Activated naive CD8-positive, alpha-beta T cell (primary cell): Measurements from ENCODE around the gene PIGU.

ENCODE experiments used
- H3K27ac Mint-ChIP-seq: one replicate; pipeline ENCODE4 v1.8.0; 2021; ENCODE audit warnings: mixed read lengths
- H3K27me3 Mint-ChIP-seq: one replicate; pipeline ENCODE4 v1.8.0; 2021; ENCODE audit warnings: mixed read lengths
- H3K36me3 Mint-ChIP-seq: one replicate; pipeline ENCODE4 v1.8.0; 2021; ENCODE audit warnings: mixed read lengths
- H3K4me1 Mint-ChIP-seq: one replicate; pipeline ENCODE4 v1.8.0; 2021; ENCODE audit warnings: low read depth, mixed read lengths
- H3K4me3 Mint-ChIP-seq: one replicate; pipeline ENCODE4 v1.8.0; 2021; ENCODE audit warnings: mild to moderate bottlenecking, mixed read lengths
- H3K9me3 Mint-ChIP-seq: one replicate; pipeline ENCODE4 v1.8.0; 2021; ENCODE audit warnings: low read depth, mixed read lengths

Gene PIGU

DNA sequence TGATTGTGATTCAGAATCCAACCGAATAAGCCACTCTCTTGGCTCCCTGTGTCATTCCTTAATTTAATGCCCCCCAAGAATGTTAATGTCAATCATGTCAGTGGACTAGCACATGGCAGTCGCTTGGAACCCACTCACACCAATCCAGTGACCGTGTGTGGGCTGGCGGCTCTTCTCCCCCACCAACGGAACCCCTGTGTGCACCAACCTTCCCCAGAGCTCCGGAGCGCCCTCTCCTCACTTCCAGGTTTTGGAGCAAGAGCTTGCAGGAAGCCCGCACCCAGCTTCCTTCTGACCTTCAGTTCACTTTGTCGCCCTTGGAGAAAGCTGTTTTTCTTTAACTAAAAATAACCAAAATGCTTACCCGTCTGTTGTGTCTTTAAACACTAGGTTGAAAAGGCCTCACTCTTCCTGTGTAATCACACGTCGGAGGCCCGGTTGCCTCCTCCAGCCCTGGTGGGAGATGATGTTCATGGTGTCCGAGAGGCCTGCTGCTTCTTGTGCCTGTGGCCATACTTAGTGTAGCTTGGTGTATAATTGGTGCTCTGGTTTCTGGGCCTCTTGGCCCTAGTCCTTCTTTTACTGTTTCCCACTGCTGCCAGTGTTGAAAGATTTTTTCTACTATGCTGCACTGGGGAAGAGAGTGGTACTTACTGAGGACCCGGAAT is 136.2 kb downstream of the PIGU start:
- no peaks in the 10 kb centered on the region for H3K9me3 Mint-ChIP-seq
- peak overlapping the region; percentile 73 for H3K27ac Mint-ChIP-seq
- H3K36me3 Mint-ChIP-seq, result peaks cover 3% of the 10 kb centered on the region
- no peak overlapping the region for H3K4me3 Mint-ChIP-seq
- H3K27me3 Mint-ChIP-seq, result no peaks in the 10 kb centered on the region
- H3K4me1 Mint-ChIP-seq, result peaks cover 9% of the 10 kb centered on the region

GRCh38 chr20:34539756-34540155 is 137.1 kb downstream of the PIGU start:
- Mint-ChIP-seq H3K36me3 (peaks cover 3% of the 10 kb centered on the region), H3K27ac (no peak overlapping the region)

DNA sequence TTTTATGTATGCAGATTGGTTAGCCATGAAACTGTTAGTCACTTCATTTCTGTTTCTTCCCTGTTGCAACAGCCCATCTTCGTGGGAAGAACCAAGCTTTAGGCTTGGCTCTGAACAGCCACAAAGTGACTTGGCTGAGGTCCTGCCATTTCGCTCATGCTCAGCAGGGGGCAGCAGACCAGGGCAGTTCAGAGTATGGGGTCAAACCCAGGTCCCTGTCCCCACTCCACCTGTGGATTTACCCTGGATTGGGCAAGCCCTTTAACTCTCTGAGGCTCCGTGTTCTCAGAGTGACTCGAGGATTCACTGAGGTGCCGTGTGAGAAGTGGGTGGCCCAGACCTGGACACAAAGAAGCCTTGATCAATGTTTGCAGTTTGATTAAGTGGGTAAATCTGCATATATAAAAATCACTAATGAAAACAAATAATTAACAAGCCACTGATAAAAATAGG is 138.2 kb downstream of the PIGU start:
- Mint-ChIP-seq H3K27me3 (no peaks in the 10 kb centered on the region), H3K9me3 (no peaks in the 10 kb centered on the region), H3K36me3 (peaks cover 3% of the 10 kb centered on the region), H3K27ac (no peak overlapping the region), H3K4me1 (peaks cover 2% of the 10 kb centered on the region), H3K4me3 (no peak overlapping the region)

More at GRCh38 chr20:34539756-34540155, 137.1 kb downstream of the PIGU start:
- H3K4me3 Mint-ChIP-seq, result no peak overlapping the region
- no peaks in the 10 kb centered on the region for H3K9me3 Mint-ChIP-seq
- H3K27me3 Mint-ChIP-seq, result no peaks in the 10 kb centered on the region
- H3K4me1 Mint-ChIP-seq, result peaks cover 9% of the 10 kb centered on the region

DNA sequence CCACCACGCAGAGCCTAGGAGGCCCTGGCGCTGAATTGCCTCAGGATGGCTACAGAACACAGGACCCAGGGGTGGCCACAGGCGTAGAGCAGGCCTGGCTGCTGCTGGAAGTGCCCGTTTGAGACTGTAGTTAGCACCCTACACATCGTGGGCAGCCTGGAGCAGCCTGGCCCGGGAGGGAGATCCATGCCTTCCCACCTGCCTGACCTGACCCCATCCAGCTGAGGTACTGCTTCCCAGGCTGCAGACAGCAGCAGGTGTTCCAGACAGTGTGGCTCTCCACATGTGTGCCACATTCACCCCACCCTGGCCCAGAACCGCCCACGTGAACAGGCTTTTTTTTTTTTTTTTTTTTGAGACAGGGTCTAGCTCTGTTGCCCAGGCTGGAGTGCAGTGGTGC is 139.2 kb downstream of the PIGU start:
- Mint-ChIP-seq H3K27me3 (no peaks in the 10 kb centered on the region), H3K36me3 (peaks cover 3% of the 10 kb centered on the region), H3K4me3 (no peak overlapping the region), H3K27ac (no peak overlapping the region), H3K9me3 (no peaks in the 10 kb centered on the region), H3K4me1 (peaks cover 2% of the 10 kb centered on the region)

DNA sequence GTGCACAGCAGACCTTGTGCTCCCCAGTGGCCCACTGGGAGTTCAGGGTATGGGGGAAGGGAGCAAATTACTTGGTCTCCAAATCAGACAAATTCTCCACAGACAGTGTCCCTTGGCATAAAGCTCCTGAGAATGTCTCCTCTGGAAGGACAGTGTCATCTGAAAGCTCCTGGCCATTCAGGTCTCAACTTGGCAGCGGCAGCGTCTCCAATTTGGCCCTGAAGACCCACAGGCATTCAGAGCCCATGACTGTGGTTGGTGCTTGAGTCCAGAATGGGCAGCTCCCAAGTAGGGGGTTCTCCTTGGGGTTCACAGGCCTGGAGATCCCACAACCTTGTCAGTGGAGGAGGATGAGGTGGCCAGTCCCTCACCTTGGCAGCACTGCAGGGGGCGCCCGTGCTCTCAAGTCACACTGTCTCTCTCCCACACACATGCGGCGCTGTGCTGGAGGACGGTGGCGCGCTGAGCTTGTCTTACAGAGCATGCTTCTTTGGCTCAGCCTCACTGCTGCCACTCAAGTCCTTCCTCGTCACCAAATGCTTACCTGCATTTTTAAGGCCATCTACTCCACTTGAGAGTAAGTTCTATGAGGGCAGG is 140.0 kb downstream of the PIGU start:
- Mint-ChIP-seq H3K27me3 (no peaks in the 10 kb centered on the region), H3K9me3 (no peaks in the 10 kb centered on the region), H3K4me1 (peaks cover 2% of the 10 kb centered on the region), H3K4me3 (no peak overlapping the region), H3K36me3 (peaks cover 3% of the 10 kb centered on the region), H3K27ac (no peak overlapping the region)

DNA sequence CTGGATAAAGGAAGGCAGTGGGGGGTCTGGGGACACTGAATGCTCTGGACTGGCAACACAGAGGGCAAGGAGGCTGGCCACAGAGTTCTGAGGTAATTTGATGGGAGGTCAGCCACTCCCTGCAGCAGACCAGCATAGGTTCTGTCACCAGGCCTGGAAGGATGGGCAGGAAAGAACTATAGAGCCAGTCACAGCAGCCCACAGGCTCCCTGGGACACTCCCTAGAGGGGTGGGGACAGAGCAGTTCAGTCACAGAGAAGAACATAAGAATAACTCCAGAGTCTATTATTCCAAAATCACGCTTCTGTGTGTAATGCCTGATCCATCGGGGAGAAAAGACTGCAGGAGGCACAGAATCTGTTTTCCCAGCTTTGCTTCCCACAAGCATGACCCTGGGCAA is 141.0 kb downstream of the PIGU start:
- no peak overlapping the region for H3K4me3 Mint-ChIP-seq
- H3K36me3 Mint-ChIP-seq, result peaks cover 3% of the 10 kb centered on the region
- H3K9me3 Mint-ChIP-seq, result no peaks in the 10 kb centered on the region
- H3K4me1 Mint-ChIP-seq, result peaks cover 6% of the 10 kb centered on the region
- H3K27me3 Mint-ChIP-seq, result no peaks in the 10 kb centered on the region
- H3K27ac Mint-ChIP-seq, result no peak overlapping the region

- no peaks in the 10 kb centered on the region for H3K27me3 Mint-ChIP-seq
- peaks cover 8% of the 10 kb centered on the region for H3K4me1 Mint-ChIP-seq
- H3K27ac Mint-ChIP-seq, result no peak overlapping the region
- no peaks in the 10 kb centered on the region for H3K9me3 Mint-ChIP-seq
- peaks cover 3% of the 10 kb centered on the region for H3K36me3 Mint-ChIP-seq
- H3K4me3 Mint-ChIP-seq, result no peak overlapping the region
These were observed 141.5 kb downstream of the PIGU start for GRCh38 chr20:34535301-34535840.

- Mint-ChIP-seq H3K4me3 (no peak overlapping the region), H3K36me3 (peaks cover 3% of the 10 kb centered on the region), H3K9me3 (no peaks in the 10 kb centered on the region), H3K4me1 (peaks cover 10% of the 10 kb centered on the region), H3K27me3 (no peaks in the 10 kb centered on the region), H3K27ac (no peak overlapping the region)
These were observed 142.3 kb downstream of the PIGU start for GRCh38 chr20:34534391-34535165.

DNA sequence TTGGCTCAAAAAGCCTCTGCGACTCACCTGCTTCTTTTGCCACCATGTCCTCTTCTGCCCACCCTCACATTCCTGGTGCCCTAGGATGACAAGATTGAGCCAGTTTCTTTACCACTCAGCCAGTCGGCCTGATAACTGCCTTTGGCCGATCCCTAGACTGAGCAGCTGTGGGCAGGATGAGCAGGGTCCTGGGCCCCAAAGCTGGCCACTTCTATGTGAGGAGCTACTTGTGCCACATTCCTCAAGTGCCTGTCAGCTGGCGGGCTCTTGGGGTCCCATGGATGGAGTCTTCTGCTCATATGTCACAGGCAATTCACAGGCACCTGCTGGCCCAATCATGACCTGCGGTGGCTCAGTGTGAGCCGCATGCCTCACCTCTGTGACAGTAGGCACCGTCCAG is 144.1 kb downstream of the PIGU start:
- Mint-ChIP-seq H3K27ac (no peak overlapping the region), H3K27me3 (no peaks in the 10 kb centered on the region), H3K4me3 (no peak overlapping the region), H3K36me3 (peaks cover 3% of the 10 kb centered on the region), H3K4me1 (peaks cover 10% of the 10 kb centered on the region), H3K9me3 (no peaks in the 10 kb centered on the region)

GRCh38 chr20:34532320-34532719 is 144.6 kb downstream of the PIGU start:
- no peak overlapping the region for H3K4me3 Mint-ChIP-seq
- H3K36me3 Mint-ChIP-seq, result peaks cover 3% of the 10 kb centered on the region
- no peaks in the 10 kb centered on the region for H3K27me3 Mint-ChIP-seq
- H3K4me1 Mint-ChIP-seq, result peaks cover 10% of the 10 kb centered on the region
- no peaks in the 10 kb centered on the region for H3K9me3 Mint-ChIP-seq
- no peak overlapping the region for H3K27ac Mint-ChIP-seq

- Mint-ChIP-seq H3K4me3 (no peak overlapping the region), H3K9me3 (no peaks in the 10 kb centered on the region), H3K27me3 (no peaks in the 10 kb centered on the region), H3K27ac (peak overlapping the region; percentile 52), H3K4me1 (peaks cover 10% of the 10 kb centered on the region), H3K36me3 (no peaks in the 10 kb centered on the region)
These were observed 145.2 kb downstream of the PIGU start for GRCh38 chr20:34531608-34532265.

- H3K9me3 Mint-ChIP-seq, result no peaks in the 10 kb centered on the region
- H3K36me3 Mint-ChIP-seq, result no peaks in the 10 kb centered on the region
- H3K4me3 Mint-ChIP-seq, result no peak overlapping the region
- no peak overlapping the region for H3K27ac Mint-ChIP-seq
- no peaks in the 10 kb centered on the region for H3K27me3 Mint-ChIP-seq
- peaks cover 11% of the 10 kb centered on the region for H3K4me1 Mint-ChIP-seq
These were observed 146.6 kb downstream of the PIGU start for GRCh38 chr20:34530342-34530741.

- H3K4me3 Mint-ChIP-seq, result no peak overlapping the region
- no peak overlapping the region for H3K27ac Mint-ChIP-seq
- H3K9me3 Mint-ChIP-seq, result no peaks in the 10 kb centered on the region
- no peaks in the 10 kb centered on the region for H3K27me3 Mint-ChIP-seq
- H3K36me3 Mint-ChIP-seq, result no peaks in the 10 kb centered on the region
- H3K4me1 Mint-ChIP-seq, result peaks cover 13% of the 10 kb centered on the region
These were observed 147.2 kb downstream of the PIGU start for GRCh38 chr20:34529742-34530141.

DNA sequence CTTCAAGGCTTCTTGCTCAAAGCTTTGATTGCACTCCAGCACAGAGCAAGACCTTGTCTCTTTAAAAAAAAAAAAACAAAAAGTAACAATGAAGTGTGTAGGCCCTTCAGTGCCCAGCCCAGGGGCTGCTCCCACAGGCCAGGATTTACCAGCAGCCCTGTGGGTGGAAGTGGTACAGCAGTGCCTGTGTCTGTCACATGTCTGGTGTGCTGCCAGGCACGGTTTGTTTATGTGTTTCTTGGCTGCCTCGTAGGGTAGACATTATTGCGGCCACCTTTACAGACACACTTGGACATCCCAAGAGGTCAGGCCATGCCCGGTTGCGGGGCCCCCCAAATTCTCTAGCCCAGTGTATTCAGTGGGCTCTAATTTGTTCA is 148.0 kb downstream of the PIGU start:
- H3K27me3 Mint-ChIP-seq, result no peaks in the 10 kb centered on the region
- H3K4me1 Mint-ChIP-seq, result peaks cover 13% of the 10 kb centered on the region
- no peaks in the 10 kb centered on the region for H3K36me3 Mint-ChIP-seq
- no peak overlapping the region for H3K4me3 Mint-ChIP-seq
- no peak overlapping the region for H3K27ac Mint-ChIP-seq
- H3K9me3 Mint-ChIP-seq, result no peaks in the 10 kb centered on the region

- Mint-ChIP-seq H3K4me1 (peaks cover 28% of the 10 kb centered on the region), H3K9me3 (no peaks in the 10 kb centered on the region), H3K36me3 (peaks cover 1% of the 10 kb centered on the region), H3K27me3 (no peaks in the 10 kb centered on the region), H3K4me3 (no peak overlapping the region), H3K27ac (no peak overlapping the region)
These were observed 149.9 kb downstream of the PIGU start for GRCh38 chr20:34527016-34527415.
